ENCODE measurements around the gene SSC4D. TPM values are rescaled to one million over a fixed set of nuclear protein-coding genes. Genes with fewer than 3 reads are reported as not detected.
"Not testable (repeated sequence)": the region's sequence is repeated elsewhere in the genome, so short reads cannot be mapped to it uniquely, and the experiment has no call there.

The SSC4D gene
- total and polyA plus RNA-seq, 2 of the 8 experiments (the other 6 are each of a cell fraction or from before 2014, with no cell fraction given), result 11.8 to 27.5 TPM

GRCh38 chr7:76457017-76457416 lies 47.5 kb upstream of the SSC4D start:
- H2BK12ac ChIP-seq (ENCODE audit: low read depth, low read length); H3K27ac ChIP-seq (ENCODE audit: low read depth, low read length); H2BK20ac ChIP-seq (ENCODE audit: low read length); H4K5ac ChIP-seq (ENCODE audit: insufficient read length, low read depth, low read length); H4K20me1 ChIP-seq (replicated peaks in 1 of 2; ENCODE audit: control insufficient read depth in 1 of 2, insufficient read depth in 2 of 2, low read length in 2 of 2); FAIRE-seq; H3K79me1 ChIP-seq (ENCODE audit: low read depth, low read length); H2BK15ac ChIP-seq (ENCODE audit: low read length); CTCF ChIA-PET (ENCODE audit: partially characterized antibody); H3K23me2 ChIP-seq (ENCODE audit: low read depth, low read length); H2BK5ac ChIP-seq (ENCODE audit: low read depth, low read length); H2AFZ ChIP-seq (ENCODE audit: low read length); H3K27me3 ChIP-seq (replicated peaks in 1 of 4; ENCODE audit: control insufficient read depth in 3 of 4, extremely low read depth in 1 of 4, insufficient read depth in 3 of 4, low read length in 3 of 4); H3K9me3 ChIP-seq (ENCODE audit: insufficient read depth in 2 of 2, low read depth in 1 of 2, low read length in 1 of 2); H2BK120ac ChIP-seq (replicated peaks; ENCODE audit: low read depth, low read length); H3K56ac ChIP-seq (replicated peaks; ENCODE audit: insufficient read length, low read depth, low read length); H3K4me1 ChIP-seq (replicated peaks in 1 of 4; ENCODE audit: control insufficient read depth in 3 of 4, insufficient read depth in 4 of 4, low read length in 3 of 4); H3K4ac ChIP-seq (replicated peaks; ENCODE audit: insufficient read length, low read depth, low read length); H2AK5ac ChIP-seq (ENCODE audit: low read depth, low read length); H3K4me2 ChIP-seq (ENCODE audit: insufficient read depth in 1 of 2, low read depth in 2 of 2, low read length in 2 of 2); H3K4me3 ChIP-seq (ENCODE audit: extremely low read depth in 1 of 4, insufficient read depth in 2 of 4, low read depth in 3 of 4, low read length in 4 of 4); H3K36me3 ChIP-seq (ENCODE audit: control insufficient read depth in 2 of 4, insufficient read depth in 4 of 4, low read length in 3 of 4); DNase-seq (ENCODE audit: low read depth in 1 of 2, low spot score in 2 of 2); POLR2A ChIA-PET (ENCODE audit: partially characterized antibody); H3K23ac ChIP-seq (ENCODE audit: insufficient read length); H3K79me2 ChIP-seq (ENCODE audit: control insufficient read depth in 1 of 2, insufficient read depth in 2 of 2, low read length in 2 of 2); H3K18ac ChIP-seq (ENCODE audit: extremely low read depth, low read length); H4K91ac ChIP-seq (replicated peaks; ENCODE audit: insufficient read length, low read length); H3K9ac ChIP-seq (replicated peaks in 1 of 4; ENCODE audit: extremely low read depth in 1 of 4, low read depth in 3 of 4, low read length in 3 of 4); H4K8ac ChIP-seq (ENCODE audit: extremely low read depth, insufficient read depth, low read length); H3K14ac ChIP-seq (ENCODE audit: insufficient read length): not testable (repeated sequence)
- no CpG with 5 or more reads among the region's 4 CpGs for WGBS, 2 experiments (ENCODE audit: extremely low coverage in 1 of 2, insufficient coverage in 1 of 2, insufficient read length in 1 of 2, insufficient replicate concordance in 2 of 2, low coverage in 1 of 2, low lambda C conversion rate in 2 of 2, missing lambda C conversion rate in 1 of 2)

- H3K36me3 ChIP-seq (ENCODE audit: control insufficient read depth in 2 of 4, insufficient read depth in 4 of 4, low read length in 3 of 4); H3K18ac ChIP-seq (ENCODE audit: extremely low read depth, low read length); H2BK120ac ChIP-seq (replicated peaks; ENCODE audit: low read depth, low read length); H2AK5ac ChIP-seq (ENCODE audit: low read depth, low read length); H3K79me2 ChIP-seq (ENCODE audit: control insufficient read depth in 1 of 2, insufficient read depth in 2 of 2, low read length in 2 of 2); H3K14ac ChIP-seq (ENCODE audit: insufficient read length); H3K27me3 ChIP-seq (replicated peaks in 1 of 4; ENCODE audit: control insufficient read depth in 3 of 4, extremely low read depth in 1 of 4, insufficient read depth in 3 of 4, low read length in 3 of 4); H3K79me1 ChIP-seq (ENCODE audit: low read depth, low read length); FAIRE-seq; H2BK5ac ChIP-seq (ENCODE audit: low read depth, low read length); H2BK20ac ChIP-seq (ENCODE audit: low read length); H3K23me2 ChIP-seq (ENCODE audit: low read depth, low read length); H3K4me1 ChIP-seq (replicated peaks in 1 of 4; ENCODE audit: control insufficient read depth in 3 of 4, insufficient read depth in 4 of 4, low read length in 3 of 4); H2BK15ac ChIP-seq (ENCODE audit: low read length); H4K20me1 ChIP-seq (replicated peaks in 1 of 2; ENCODE audit: control insufficient read depth in 1 of 2, insufficient read depth in 2 of 2, low read length in 2 of 2); H4K8ac ChIP-seq (ENCODE audit: extremely low read depth, insufficient read depth, low read length); H3K9ac ChIP-seq (replicated peaks in 1 of 4; ENCODE audit: extremely low read depth in 1 of 4, low read depth in 3 of 4, low read length in 3 of 4); H3K4me3 ChIP-seq (ENCODE audit: extremely low read depth in 1 of 4, insufficient read depth in 2 of 4, low read depth in 3 of 4, low read length in 4 of 4); H4K91ac ChIP-seq (replicated peaks; ENCODE audit: insufficient read length, low read length); DNase-seq (ENCODE audit: low read depth in 1 of 2, low spot score in 2 of 2); H3K27ac ChIP-seq (ENCODE audit: low read depth, low read length); H3K4ac ChIP-seq (replicated peaks; ENCODE audit: insufficient read length, low read depth, low read length); H3K4me2 ChIP-seq (ENCODE audit: insufficient read depth in 1 of 2, low read depth in 2 of 2, low read length in 2 of 2); POLR2A ChIA-PET (ENCODE audit: partially characterized antibody); H2AFZ ChIP-seq (ENCODE audit: low read length); H3K9me3 ChIP-seq (ENCODE audit: insufficient read depth in 2 of 2, low read depth in 1 of 2, low read length in 1 of 2); H3K56ac ChIP-seq (replicated peaks; ENCODE audit: insufficient read length, low read depth, low read length); H2BK12ac ChIP-seq (ENCODE audit: low read depth, low read length); H3K23ac ChIP-seq (ENCODE audit: insufficient read length); H4K5ac ChIP-seq (ENCODE audit: insufficient read length, low read depth, low read length): not testable (repeated sequence)
- CTCF ChIA-PET (ENCODE audit: partially characterized antibody), result interaction anchor here (0.7 kb wide), 1 partner anchor 163 kb away, joined by 3 read pairs; no protein-coding TSS in a partner anchor
- WGBS, 2 experiments (ENCODE audit: extremely low coverage in 1 of 2, insufficient coverage in 1 of 2, insufficient read length in 1 of 2, insufficient replicate concordance in 2 of 2, low coverage in 1 of 2, low lambda C conversion rate in 2 of 2, missing lambda C conversion rate in 1 of 2), result 75% methylated on average over 4 of the region's 5 CpGs; no CpG with 5 or more reads in 1 of the 2 experiments
Observed at GRCh38 chr7:76445577-76446008, 36.1 kb upstream of the SSC4D start.
